Esophagus squamous epithelium (tissue), 4 donors: Measurements from ENCODE around the gene MED29.

ENCODE experiments used
- POLR2A ChIP-seq, 4 donors: fragments of 450-650 bp; IDR thresholded peaks; one replicate each; pipeline ENCODE4 v1.6.1; 2017; ENCODE audit warnings: antibody characterized with exemption in 4 of 4, mild to moderate bottlenecking in 4 of 4, moderate library complexity in 3 of 4
- TF ChIP-seq, protein P1 (sequence below), 6 experiments: fragments of 450-650 bp in 4 of 6; fragments of 200-600 bp in 2 of 6; sonication (generic) in 2 of 6; IDR thresholded peaks; one replicate each; pipeline ENCODE4 v1.5.1; 2016 to 2019; ENCODE audit warnings: antibody characterized with exemption in 6 of 6, mild to moderate bottlenecking in 4 of 6, moderate library complexity in 4 of 6

DNA sequence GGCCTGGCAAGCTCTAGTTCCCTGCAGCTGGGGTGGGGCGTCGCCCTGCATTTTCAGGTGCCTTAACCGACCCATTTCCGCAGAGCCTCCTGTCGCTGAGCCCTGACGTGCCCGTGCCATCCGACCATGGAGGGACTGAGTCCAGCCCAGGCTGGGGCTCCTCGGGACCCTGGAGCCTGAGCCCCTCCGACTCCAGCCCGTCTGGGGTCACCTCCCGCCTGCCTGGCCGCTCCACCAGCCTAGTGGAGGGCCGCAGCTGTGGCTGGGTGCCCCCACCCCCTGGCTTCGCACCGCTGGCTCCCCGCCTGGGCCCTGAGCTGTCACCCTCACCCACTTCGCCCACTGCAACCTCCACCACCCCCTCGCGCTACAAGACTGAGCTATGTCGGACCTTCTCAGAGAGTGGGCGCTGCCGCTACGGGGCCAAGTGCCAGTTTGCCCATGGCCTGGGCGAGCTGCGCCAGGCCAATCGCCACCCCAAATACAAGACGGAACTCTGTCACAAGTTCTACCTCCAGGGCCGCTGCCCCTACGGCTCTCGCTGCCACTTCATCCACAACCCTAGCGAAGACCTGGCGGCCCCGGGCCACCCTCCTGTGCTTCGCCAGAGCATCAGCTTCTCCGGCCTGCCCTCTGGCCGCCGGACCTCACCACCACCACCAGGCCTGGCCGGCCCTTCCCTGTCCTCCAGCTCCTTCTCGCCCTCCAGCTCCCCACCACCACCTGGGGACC lies 16.6 kb downstream of the MED29 start:
- TF ChIP-seq, protein P1, sequence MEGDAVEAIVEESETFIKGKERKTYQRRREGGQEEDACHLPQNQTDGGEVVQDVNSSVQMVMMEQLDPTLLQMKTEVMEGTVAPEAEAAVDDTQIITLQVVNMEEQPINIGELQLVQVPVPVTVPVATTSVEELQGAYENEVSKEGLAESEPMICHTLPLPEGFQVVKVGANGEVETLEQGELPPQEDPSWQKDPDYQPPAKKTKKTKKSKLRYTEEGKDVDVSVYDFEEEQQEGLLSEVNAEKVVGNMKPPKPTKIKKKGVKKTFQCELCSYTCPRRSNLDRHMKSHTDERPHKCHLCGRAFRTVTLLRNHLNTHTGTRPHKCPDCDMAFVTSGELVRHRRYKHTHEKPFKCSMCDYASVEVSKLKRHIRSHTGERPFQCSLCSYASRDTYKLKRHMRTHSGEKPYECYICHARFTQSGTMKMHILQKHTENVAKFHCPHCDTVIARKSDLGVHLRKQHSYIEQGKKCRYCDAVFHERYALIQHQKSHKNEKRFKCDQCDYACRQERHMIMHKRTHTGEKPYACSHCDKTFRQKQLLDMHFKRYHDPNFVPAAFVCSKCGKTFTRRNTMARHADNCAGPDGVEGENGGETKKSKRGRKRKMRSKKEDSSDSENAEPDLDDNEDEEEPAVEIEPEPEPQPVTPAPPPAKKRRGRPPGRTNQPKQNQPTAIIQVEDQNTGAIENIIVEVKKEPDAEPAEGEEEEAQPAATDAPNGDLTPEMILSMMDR (IDR thresholded peaks at IDR 0.05): peak in 1 of 6 experiments; percentile 7
- TF ChIP-seq POLR2A (IDR thresholded peaks at IDR 0.05): peak in 3 of 4 donors; percentile 48 to 81 (median 52)
